GM12872 (cell line): ENCODE measurements around the gene SPAG4.

ENCODE experiments used
- CTCF ChIP-seq: IDR thresholded peaks from 3 replicates; pipeline ENCODE4 v1.5.1; 2011; ENCODE audit warnings: low read depth, mild to moderate bottlenecking, low read length, moderate library complexity; ENCODE audit not compliant: insufficient read depth

Gene SPAG4

GRCh38 chr20:35592339-35592974 is 23.2 kb upstream of the SPAG4 start:
- no peak for TF ChIP-seq CTCF

- no peak for TF ChIP-seq CTCF
Measured at GRCh38 chr20:35595456-35595855, 20.2 kb upstream of the SPAG4 start.

GRCh38 chr20:35595901-35596300 is 19.7 kb upstream of the SPAG4 start:
- TF ChIP-seq CTCF, result no peak

GRCh38 chr20:35597186-35597585 is 18.4 kb upstream of the SPAG4 start:
- TF ChIP-seq CTCF, result no peak

- no peak for TF ChIP-seq CTCF
Measured at GRCh38 chr20:35598476-35598875, 17.2 kb upstream of the SPAG4 start.

GRCh38 chr20:35598899-35599775 is 16.5 kb upstream of the SPAG4 start:
- TF ChIP-seq CTCF, result no peak

GRCh38 chr20:35599776-35600120 is 15.9 kb upstream of the SPAG4 start:
- no peak for TF ChIP-seq CTCF
